Neural progenitor cell (in vitro differentiated cells): ENCODE results near the gene RNPS1. TPM values are rescaled to one million over a fixed set of nuclear protein-coding genes. Genes with fewer than 3 reads are reported as not detected.

Experiments used
- DNase-seq: peaks from one replicate; pipeline ENCODE4 v3.0.0-alpha.2; 2016; ENCODE audit warnings: low spot score
- H2AFZ ChIP-seq: fragments of 200-600 bp; sonication (generic); replicated peaks from 2 replicates; pipeline ENCODE4 v1.6.1; 2016; ENCODE audit warnings: antibody characterized with exemption
- H3F3A ChIP-seq: fragments of 200-600 bp; sonication (generic); 2 replicates; pipeline ENCODE4 v1.6.1; 2016; ENCODE audit warnings: antibody characterized with exemption, low read depth
- H3K27ac ChIP-seq: fragments of 200-600 bp; sonication (generic); 2 replicates; pipeline ENCODE4 v1.5.1; 2016; ENCODE audit warnings: mild to moderate bottlenecking
- H3K27me3 ChIP-seq: fragments of 200-600 bp; sonication (generic); 2 replicates; pipeline ENCODE4 v1.6.1; 2016; ENCODE audit warnings: mild to moderate bottlenecking, moderate library complexity
- H3K36me3 ChIP-seq: fragments of 200-600 bp; sonication (generic); 2 replicates; pipeline ENCODE4 v1.5.1; 2016
- H3K4me1 ChIP-seq: fragments of 200-600 bp; sonication (generic); 2 replicates; pipeline ENCODE4 v1.6.1; 2016; ENCODE audit warnings: mixed run types
- H3K4me2 ChIP-seq: fragments of 200-600 bp; sonication (generic); 2 replicates; pipeline ENCODE4 v1.6.1; 2016
- H3K4me3 ChIP-seq: fragments of 200-600 bp; sonication (generic); 2 replicates; pipeline ENCODE4 v1.5.1; 2016
- H3K79me2 ChIP-seq: fragments of 200-600 bp; sonication (generic); 2 replicates; pipeline ENCODE4 v1.6.1; 2016; ENCODE audit warnings: low read depth
- H3K9ac ChIP-seq: fragments of 200-600 bp; sonication (generic); 2 replicates; pipeline ENCODE4 v1.6.1; 2016
- H3K9me3 ChIP-seq: fragments of 200-600 bp; sonication (generic); 2 replicates; pipeline ENCODE4 v1.5.1; 2016; ENCODE audit warnings: low read depth
- H4K20me1 ChIP-seq: fragments of 200-600 bp; sonication (generic); 2 replicates; pipeline ENCODE4 v1.6.1; 2016; ENCODE audit warnings: low read depth
- H3K27ac Mint-ChIP-seq: 3 replicates; pipeline ENCODE4 v1.8.0; 2021; ENCODE audit warnings: mixed read lengths
- H3K27me3 Mint-ChIP-seq: 2 replicates; pipeline ENCODE4 v1.8.0; 2022; ENCODE audit warnings: low read depth, mild to moderate bottlenecking, inconsistent platforms, moderate library complexity, mixed read lengths; ENCODE audit not compliant: insufficient read depth
- H3K36me3 Mint-ChIP-seq: 3 replicates; pipeline ENCODE4 v1.8.0; 2021; ENCODE audit warnings: mixed read lengths
- H3K4me1 Mint-ChIP-seq: 3 replicates; pipeline ENCODE4 v1.8.0; 2021; ENCODE audit warnings: mixed read lengths
- H3K4me3 Mint-ChIP-seq: 3 replicates; pipeline ENCODE4 v1.8.0; 2021; ENCODE audit warnings: mild to moderate bottlenecking, moderate library complexity, mixed read lengths
- H3K9me3 Mint-ChIP-seq: 3 replicates; pipeline ENCODE4 v1.8.0; 2020; ENCODE audit warnings: mixed read lengths
- CTCF ChIP-seq: fragments of 200-600 bp; sonication (generic); IDR thresholded peaks from 2 replicates; pipeline ENCODE4 v1.5.1; 2017; ENCODE audit warnings: antibody characterized with exemption, mild to moderate bottlenecking
- EZH2 ChIP-seq: fragments of 200-600 bp; sonication (generic); IDR thresholded peaks from 2 replicates; pipeline ENCODE4 v1.6.1; 2017; ENCODE audit warnings: antibody characterized with exemption, mild to moderate bottlenecking, moderate library complexity
- EZH2phosphoT487 ChIP-seq: fragments of 200-600 bp; sonication (generic); IDR thresholded peaks from 2 replicates; pipeline ENCODE4 v1.6.1; 2017; ENCODE audit warnings: antibody characterized with exemption
- total RNA-seq: library from RNA; depleted of rRNA; stranded (reverse); fragments of >200 nt; gene quantifications from 2 replicates; pipeline ENCODE4 v1.2.3, GENCODE V29; 2015; ENCODE audit warnings: low replicate concordance

The RNPS1 gene
- total RNA-seq, 1 donor from 2014 or later: 176 TPM

GRCh38 chr16:2297506-2297860 is 29.6 kb upstream of the RNPS1 start:
- Histone ChIP-seq H3K79me2 (no peaks in the 10 kb centered on the region), H3K4me1 (no peaks in the 10 kb centered on the region), H3F3A (no peaks in the 10 kb centered on the region), H3K4me2 (no peak overlapping the region), H3K9ac (no peak overlapping the region), H3K4me3 (no peak overlapping the region), H3K27me3 (no peaks in the 10 kb centered on the region), H3K36me3 (no peaks in the 10 kb centered on the region), H2AFZ (no peak overlapping the region), H3K9me3 (no peaks in the 10 kb centered on the region), H3K27ac (no peak overlapping the region), H4K20me1 (no peaks in the 10 kb centered on the region)
- no peak for DNase-seq
- Mint-ChIP-seq H3K27me3 (peaks cover 2% of the 10 kb centered on the region), H3K4me1 (no peaks in the 10 kb centered on the region), H3K4me3 (no peak overlapping the region), H3K27ac (no peak overlapping the region), H3K9me3 (no peaks in the 10 kb centered on the region), H3K36me3 (no peaks in the 10 kb centered on the region)
- TF ChIP-seq EZH2 (no peak), EZH2phosphoT487 (no peak), CTCF (no peak)

DNA sequence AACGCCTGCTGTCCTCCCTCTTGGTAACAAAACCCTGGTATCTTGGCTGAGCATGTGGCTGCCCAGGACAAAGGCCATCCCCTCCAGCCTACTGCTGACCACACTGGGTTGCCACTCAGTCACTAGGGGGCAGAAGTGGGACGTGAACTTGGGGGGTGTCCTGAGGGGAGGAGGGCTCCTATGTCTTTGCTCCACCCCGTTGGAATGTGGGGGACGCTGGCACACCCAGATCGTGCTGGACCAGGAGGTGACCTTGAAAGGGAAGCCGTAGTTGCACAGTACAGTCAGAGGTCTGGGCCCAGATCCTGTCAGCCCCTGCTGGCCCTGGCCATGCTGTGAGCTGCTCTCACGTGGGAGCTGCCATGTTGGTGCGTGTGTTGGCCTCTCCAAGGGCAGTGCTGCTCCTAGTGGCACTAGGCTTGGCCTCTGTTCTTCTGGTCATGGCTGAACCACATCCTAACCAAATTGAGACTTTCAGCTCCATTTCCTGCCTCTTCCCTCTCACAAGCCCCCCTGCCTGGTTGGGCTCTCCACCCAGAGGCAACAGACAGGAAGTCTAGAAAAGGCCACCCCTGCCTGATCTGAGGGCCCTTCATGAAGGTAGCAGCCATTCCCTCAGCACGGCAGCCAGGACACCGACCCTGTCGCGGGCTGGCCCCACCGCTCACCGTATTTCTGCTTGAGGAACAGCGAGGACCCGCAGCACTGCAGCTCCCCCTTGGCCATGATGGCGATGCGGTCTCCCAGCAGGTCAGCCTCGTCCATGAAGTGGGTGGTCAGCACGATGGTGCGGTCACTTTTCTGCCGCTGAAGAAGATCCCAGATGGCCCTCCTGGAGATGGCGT is 29.0 kb upstream of the RNPS1 start:
- TF ChIP-seq EZH2phosphoT487: no peak
- TF ChIP-seq CTCF: peak; percentile 35
- no peak for TF ChIP-seq EZH2
- Histone ChIP-seq H3K27ac (no peak overlapping the region), H3K4me1 (no peaks in the 10 kb centered on the region), H3F3A (no peaks in the 10 kb centered on the region), H3K36me3 (no peaks in the 10 kb centered on the region), H3K9ac (no peak overlapping the region), H3K4me3 (no peak overlapping the region), H2AFZ (no peak overlapping the region), H3K27me3 (no peaks in the 10 kb centered on the region), H3K9me3 (no peaks in the 10 kb centered on the region), H3K4me2 (no peak overlapping the region), H3K79me2 (no peaks in the 10 kb centered on the region), H4K20me1 (no peaks in the 10 kb centered on the region)
- no peaks in the 10 kb centered on the region for H3K36me3 Mint-ChIP-seq
- H3K27ac Mint-ChIP-seq: no peak overlapping the region
- no peaks in the 10 kb centered on the region for H3K9me3 Mint-ChIP-seq
- H3K27me3 Mint-ChIP-seq: peaks cover 2% of the 10 kb centered on the region
- H3K4me1 Mint-ChIP-seq: no peaks in the 10 kb centered on the region
- DNase-seq: peak; percentile 34
- H3K4me3 Mint-ChIP-seq: no peak overlapping the region

DNA sequence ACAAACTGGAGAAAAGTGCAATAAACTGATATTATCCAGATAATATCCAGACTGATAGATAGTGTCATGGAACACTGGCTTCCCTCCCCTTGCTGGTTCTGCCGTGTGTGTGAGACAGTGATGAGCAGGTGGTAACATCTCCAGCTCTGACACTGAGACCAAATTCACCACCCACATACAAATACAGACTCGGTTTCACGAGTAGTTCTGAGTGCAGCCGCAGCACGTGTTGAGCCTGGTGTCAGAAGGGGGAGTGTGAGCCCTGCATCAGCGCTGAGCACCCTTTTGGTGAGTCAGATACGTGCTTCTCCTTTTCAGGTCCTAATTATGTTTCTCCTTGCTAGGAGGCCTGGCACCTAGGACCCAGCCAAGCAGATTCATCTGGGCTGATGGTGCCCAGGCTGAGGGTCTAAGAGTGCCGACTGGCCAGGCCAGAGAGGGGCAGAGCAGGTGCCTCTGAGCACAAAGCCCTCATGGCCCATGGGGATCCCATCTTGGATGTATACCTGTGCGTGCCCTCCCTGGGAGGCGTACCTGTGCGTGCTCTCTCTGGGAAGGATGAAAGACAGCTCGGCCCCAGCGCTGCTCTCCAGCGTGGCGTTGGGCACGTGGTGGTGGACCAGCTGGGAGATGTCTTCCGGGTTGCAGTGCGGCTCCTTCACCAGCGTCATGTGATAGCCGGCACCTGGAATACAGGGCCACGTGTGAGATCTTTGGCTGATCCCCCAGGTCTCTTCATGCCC is 27.3 kb upstream of the RNPS1 start:
- TF ChIP-seq EZH2 (no peak), CTCF (no peak), EZH2phosphoT487 (no peak)
- no peak overlapping the region for H3K4me3 Mint-ChIP-seq
- H3K4me3 ChIP-seq: no peak overlapping the region
- no peaks in the 10 kb centered on the region for H3K36me3 Mint-ChIP-seq
- no peak overlapping the region for H3K27ac ChIP-seq
- no peak overlapping the region for H3K4me2 ChIP-seq
- no peak overlapping the region for H2AFZ ChIP-seq
- no peaks in the 10 kb centered on the region for H3K4me1 ChIP-seq
- no peaks in the 10 kb centered on the region for H3F3A ChIP-seq
- no peaks in the 10 kb centered on the region for H3K79me2 ChIP-seq
- H3K27me3 Mint-ChIP-seq: peaks cover 2% of the 10 kb centered on the region
- no peak overlapping the region for H3K27ac Mint-ChIP-seq
- no peaks in the 10 kb centered on the region for H3K4me1 Mint-ChIP-seq
- H4K20me1 ChIP-seq: no peaks in the 10 kb centered on the region
- no peaks in the 10 kb centered on the region for H3K27me3 ChIP-seq
- no peak overlapping the region for H3K9ac ChIP-seq
- no peaks in the 10 kb centered on the region for H3K9me3 ChIP-seq
- no peaks in the 10 kb centered on the region for H3K9me3 Mint-ChIP-seq
- no peaks in the 10 kb centered on the region for H3K36me3 ChIP-seq
- no peak for DNase-seq
